HUES6 (cell line): ENCODE results near the gene TPM3.
"Not testable (repeated sequence)": the region's sequence is repeated elsewhere in the genome, so short reads cannot be mapped to it uniquely, and the experiment has no call there.

Experiments
- H3K27ac ChIP-seq: 2 replicates; pipeline ENCODE4 v1.7.0; 2013; ENCODE audit warnings: low read depth, mild to moderate bottlenecking, low read length, inconsistent platforms
- H3K27me3 ChIP-seq: 2 replicates; pipeline ENCODE4 v1.6.1; 2013; ENCODE audit warnings: low read length; ENCODE audit not compliant: control insufficient read depth, insufficient read depth
- H3K36me3 ChIP-seq: 2 replicates; pipeline ENCODE4 v1.6.1; 2013; ENCODE audit warnings: low read length; ENCODE audit not compliant: control insufficient read depth, insufficient read depth
- H3K4me1 ChIP-seq: 2 replicates; pipeline ENCODE4 v1.6.1; 2013; ENCODE audit warnings: low read length; ENCODE audit not compliant: control insufficient read depth, insufficient read depth
- H3K4me3 ChIP-seq: 2 replicates; pipeline ENCODE4 v1.5.1; 2013; ENCODE audit warnings: low read depth, low read length
- H3K9ac ChIP-seq: one replicate; pipeline ENCODE4 v1.6.1; 2013; ENCODE audit warnings: mild to moderate bottlenecking, low read length
- H3K9me3 ChIP-seq: 2 replicates; pipeline ENCODE4 v1.6.1; 2013; ENCODE audit warnings: low read depth, low read length; ENCODE audit not compliant: control insufficient read depth, insufficient read depth

TPM3 gene

DNA sequence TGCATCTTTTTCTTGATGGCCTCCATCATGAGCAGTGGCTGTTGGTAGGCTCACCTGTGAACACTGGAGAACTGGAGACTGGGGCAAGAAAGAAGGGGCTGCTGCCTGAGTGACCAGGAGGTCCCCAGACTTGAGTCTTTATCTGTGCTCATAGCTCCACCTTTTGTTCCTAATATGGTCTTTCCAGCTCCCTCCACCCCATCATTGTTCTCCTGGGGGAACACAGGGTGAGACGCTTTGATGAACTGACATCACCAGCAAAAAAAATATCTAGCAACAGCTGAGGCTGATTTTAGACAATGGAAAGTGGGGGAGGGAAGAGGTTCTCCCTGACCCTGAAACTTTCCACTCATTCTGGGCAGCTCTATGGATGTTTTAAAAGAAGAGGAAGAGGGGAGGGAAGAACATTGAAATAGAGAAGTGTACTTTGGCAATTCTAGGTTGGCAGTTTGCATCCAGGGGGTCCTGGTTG lies at the start of gene TPM3:
Gene TPM3 (minus strand): TSS at position 111 of the 472 bp plus-strand sequence. CDS start 82 bp downstream, at position 29.
- H3K9ac ChIP-seq = no peak within 1 kb of the TSS
- H3K4me3 ChIP-seq = no peak within 1 kb of the TSS
- H3K27ac ChIP-seq = no peak within 1 kb of the TSS

DNA sequence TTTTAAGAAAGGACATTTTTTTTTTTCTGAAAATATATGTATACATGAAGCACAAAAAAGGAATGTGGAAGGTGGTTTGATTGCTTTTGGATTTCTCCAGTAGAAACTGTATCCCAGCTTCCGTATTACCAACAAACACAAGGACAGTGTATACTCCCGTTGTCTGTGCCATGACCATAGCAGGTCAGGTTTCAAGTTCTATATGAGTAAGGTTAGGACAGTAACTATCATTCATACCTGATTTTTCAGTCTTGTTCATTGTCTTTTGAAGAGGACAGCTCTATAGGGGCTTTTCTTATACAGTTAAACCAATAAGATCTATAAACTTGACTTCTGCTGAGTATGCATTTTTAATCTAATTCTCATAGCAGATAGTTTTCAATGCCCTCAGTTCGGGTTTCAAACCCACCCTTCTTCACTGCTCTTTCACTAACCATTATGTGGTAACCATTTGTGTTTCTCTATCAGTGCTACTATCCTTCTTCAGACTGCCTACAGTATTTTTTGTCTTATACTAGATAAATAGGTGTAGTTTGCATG lies 48.5 kb upstream of the TPM3 start:
- H3K27me3 ChIP-seq = no peaks in the 10 kb centered on the region
- H3K9me3 ChIP-seq = no peaks in the 10 kb centered on the region
- no peaks in the 10 kb centered on the region for H3K4me1 ChIP-seq
- H3K4me3 ChIP-seq = no peak overlapping the region
- H3K9ac ChIP-seq = no peak overlapping the region
- H3K27ac ChIP-seq = no peak overlapping the region
- peaks cover 98% of the 10 kb centered on the region for H3K36me3 ChIP-seq

More for the DNA sequence above, at the start of gene TPM3:
- H3K4me1 ChIP-seq = peaks cover 15% of the 10 kb centered on the region
- no peaks in the 10 kb centered on the region for H3K9me3 ChIP-seq
- no peaks in the 10 kb centered on the region for H3K36me3 ChIP-seq
- H3K27me3 ChIP-seq = peaks cover 15% of the 10 kb centered on the region; the same call in 1 of the 2 replicates

DNA sequence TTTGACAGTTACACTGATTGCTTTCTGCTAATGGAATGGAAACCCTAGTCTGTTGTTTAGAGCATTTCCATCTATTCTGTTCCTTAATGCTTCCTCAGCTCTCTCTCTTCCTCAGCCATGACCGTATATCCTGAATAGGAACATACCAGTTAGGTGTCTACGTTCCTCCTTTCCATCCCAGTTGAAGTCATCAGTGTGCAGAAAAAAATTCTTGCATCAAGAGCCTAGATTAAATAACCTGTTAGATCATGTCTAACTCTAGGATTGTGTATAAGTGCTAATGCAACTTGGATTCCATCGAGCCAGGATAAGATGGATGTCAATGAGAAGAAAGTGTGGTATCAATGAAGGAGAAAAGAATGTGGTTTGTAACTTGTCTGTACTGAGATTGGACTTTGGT lies 47.6 kb upstream of the TPM3 start:
- Histone ChIP-seq H3K36me3 (peaks cover 98% of the 10 kb centered on the region), H3K9me3 (no peaks in the 10 kb centered on the region), H3K9ac (no peak overlapping the region), H3K27me3 (no peaks in the 10 kb centered on the region), H3K4me3 (no peak overlapping the region), H3K4me1 (no peaks in the 10 kb centered on the region), H3K27ac (no peak overlapping the region)

DNA sequence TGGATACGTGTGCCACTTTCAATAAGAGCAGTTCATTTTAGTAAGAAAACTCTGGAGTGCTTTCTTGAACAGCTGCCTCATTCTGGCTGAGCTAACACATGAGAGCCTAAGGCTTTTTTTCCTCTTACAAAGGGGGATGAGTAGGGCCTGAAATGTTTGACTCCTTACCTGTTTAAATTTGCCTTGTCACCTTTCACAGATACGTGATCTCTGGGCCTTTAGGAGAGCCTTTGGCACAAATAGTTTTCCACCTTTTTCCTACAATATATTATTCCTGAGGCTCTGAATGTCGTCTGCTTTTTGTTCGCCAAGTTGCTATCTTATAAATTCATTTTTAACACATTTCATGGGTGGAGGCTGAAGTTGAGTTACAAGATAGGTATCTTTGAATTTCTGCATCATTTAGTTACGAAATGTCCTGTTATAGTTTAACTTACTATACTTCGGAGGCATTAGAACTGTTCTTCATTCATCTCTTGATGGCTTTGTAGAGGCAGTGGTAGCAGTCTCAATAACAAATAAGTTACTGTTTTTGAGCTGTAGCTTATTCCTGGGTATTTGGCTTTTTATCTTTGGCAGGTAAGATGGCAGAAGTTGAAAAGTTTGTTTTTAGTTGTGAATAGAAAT lies 46.1 kb upstream of the TPM3 start:
- no peak overlapping the region for H3K4me3 ChIP-seq
- no peak overlapping the region for H3K9ac ChIP-seq
- peaks cover 96% of the 10 kb centered on the region for H3K36me3 ChIP-seq
- no peak overlapping the region for H3K27ac ChIP-seq
- no peaks in the 10 kb centered on the region for H3K4me1 ChIP-seq
- no peaks in the 10 kb centered on the region for H3K27me3 ChIP-seq
- H3K9me3 ChIP-seq = no peaks in the 10 kb centered on the region

DNA sequence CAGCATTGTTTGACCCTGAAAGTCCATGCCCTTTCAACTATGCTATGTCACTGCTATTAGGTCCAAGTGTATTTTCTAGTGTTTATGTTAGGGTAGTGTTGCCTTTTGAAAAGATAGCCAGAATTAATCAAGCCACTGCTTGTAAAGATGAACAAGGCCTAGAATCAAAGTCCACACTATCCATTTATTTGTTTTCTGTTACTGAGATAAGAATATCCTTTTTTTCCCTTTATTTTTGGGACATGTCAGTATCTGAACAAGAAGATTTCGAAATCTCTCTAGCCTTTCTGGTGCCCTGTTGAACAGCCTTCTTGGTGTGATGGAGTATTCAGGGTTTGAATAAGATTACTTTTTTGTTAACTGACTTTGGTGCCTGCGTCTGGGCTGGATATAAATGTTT lies 45.5 kb upstream of the TPM3 start:
- Histone ChIP-seq H3K9me3 (no peaks in the 10 kb centered on the region), H3K9ac (no peak overlapping the region), H3K36me3 (peaks cover 96% of the 10 kb centered on the region), H3K4me1 (no peaks in the 10 kb centered on the region), H3K4me3 (no peak overlapping the region), H3K27ac (no peak overlapping the region), H3K27me3 (no peaks in the 10 kb centered on the region)

DNA sequence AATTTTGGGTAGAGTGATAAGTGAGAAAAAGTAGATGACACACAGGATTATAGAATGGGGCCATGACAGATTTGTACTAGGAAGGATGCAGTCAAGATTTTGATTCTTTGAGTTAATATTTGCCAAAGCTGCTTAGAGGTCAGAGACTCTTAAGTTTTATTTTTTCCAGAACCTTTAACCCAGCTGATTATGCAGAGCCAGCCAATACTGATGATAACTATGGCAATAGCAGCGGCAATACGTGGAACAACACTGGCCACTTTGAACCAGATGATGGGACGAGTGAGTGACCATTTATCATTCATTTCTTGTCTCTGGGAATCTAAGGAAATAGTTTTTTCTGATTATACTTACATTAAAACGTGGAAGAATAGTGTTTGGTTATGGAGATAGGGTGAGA lies 45.0 kb upstream of the TPM3 start:
- Histone ChIP-seq H3K36me3 (peaks cover 96% of the 10 kb centered on the region), H3K4me3 (no peak overlapping the region), H3K4me1 (no peaks in the 10 kb centered on the region), H3K9ac (no peak overlapping the region), H3K27me3 (no peaks in the 10 kb centered on the region), H3K9me3 (no peaks in the 10 kb centered on the region), H3K27ac (no peak overlapping the region)

DNA sequence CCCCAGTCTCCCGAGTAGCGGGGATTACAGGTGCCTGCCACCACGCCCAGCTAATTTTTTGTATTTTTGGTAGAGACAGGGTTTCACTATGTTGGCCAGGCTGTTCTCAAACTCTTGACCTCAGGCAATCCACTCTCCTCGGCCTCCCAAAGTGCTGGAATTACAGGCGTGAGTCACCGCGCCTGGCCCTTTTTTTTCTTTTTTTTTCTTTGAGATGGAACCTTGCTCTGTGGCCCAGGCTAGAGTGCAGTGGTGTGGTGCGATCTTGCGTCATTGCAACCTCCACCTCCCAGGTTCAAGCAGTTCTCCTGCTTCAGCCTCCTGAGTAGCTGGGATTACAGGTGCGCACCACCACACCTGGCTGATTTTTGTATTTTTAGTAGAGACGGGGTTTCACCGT lies 41.2 kb upstream of the TPM3 start:
- not testable (repeated sequence) for H3K4me3 ChIP-seq, H3K9me3 ChIP-seq, H3K27me3 ChIP-seq, H3K4me1 ChIP-seq, H3K9ac ChIP-seq, H3K27ac ChIP-seq
- peaks cover 98% of the 10 kb centered on the region for H3K36me3 ChIP-seq

DNA sequence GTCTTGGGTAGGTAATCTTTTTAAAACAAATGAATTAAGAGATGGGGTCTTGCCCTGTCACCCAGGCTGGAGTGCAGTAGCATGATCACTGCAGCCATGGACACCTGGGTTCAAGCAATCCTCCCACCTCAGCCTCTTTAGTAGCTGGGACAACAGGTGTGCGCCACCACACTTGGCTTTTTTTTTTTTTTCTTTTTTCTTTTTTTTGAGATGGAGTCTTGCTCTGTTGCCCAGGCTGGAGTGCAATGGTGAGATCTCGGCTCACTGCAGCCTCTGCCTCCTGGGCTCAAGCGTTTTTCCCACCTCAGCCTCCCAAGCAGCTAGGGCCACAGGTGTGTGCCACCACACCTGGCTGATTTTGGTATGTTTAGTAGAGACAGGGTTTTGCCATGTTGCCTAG lies 39.2 kb upstream of the TPM3 start:
- not testable (repeated sequence) for H3K27ac ChIP-seq

DNA sequence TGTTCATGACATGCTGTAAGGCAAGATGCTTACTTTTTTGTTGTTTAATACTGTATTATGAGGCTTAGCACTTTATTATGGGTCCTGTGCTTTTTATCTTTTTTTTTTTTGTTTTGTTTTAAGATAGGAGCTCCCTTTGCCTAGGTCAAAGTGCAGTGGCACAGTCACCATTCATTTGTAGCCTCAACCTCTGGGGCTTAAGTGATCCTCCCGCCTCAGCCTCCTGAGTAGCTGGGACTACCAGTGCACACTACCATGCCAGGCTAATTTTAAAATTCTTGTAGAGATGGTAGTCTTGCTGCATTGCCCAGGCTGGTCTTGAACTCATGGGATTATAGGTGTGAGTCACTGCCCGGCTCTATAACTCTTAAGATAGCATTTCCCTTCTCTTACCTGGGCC lies 33.5 kb upstream of the TPM3 start:
- Histone ChIP-seq H3K4me1 (peaks cover 7% of the 10 kb centered on the region; the same call in 1 of the 2 replicates), H3K9ac (no peak overlapping the region), H3K9me3 (no peaks in the 10 kb centered on the region), H3K27me3 (no peaks in the 10 kb centered on the region), H3K36me3 (peaks cover 64% of the 10 kb centered on the region), H3K4me3 (no peak overlapping the region), H3K27ac (no peak overlapping the region)

More for the DNA sequence above, 39.2 kb upstream of the TPM3 start:
- not testable (repeated sequence) for H3K4me3 ChIP-seq, H3K27me3 ChIP-seq, H3K9ac ChIP-seq, H3K9me3 ChIP-seq, H3K4me1 ChIP-seq
- peaks cover 98% of the 10 kb centered on the region for H3K36me3 ChIP-seq

DNA sequence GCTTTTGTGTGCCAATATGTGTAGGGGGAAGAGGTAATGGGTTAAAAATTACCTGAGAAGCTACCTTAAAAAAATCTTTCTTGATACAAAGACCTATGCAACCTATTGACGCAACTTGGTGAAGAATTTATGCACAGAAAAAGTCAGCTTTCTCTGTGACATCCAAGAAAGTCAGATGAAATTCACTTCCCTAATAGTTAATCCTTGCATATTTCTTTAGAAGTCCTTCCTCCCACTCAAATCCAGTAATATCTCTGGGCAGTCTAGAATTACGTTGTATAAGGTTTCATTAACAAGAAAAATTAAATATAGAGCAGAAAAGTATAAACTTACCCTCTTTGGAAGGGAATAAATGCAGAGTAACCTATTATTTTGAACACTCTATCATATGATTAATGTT lies 31.7 kb upstream of the TPM3 start:
- peaks cover 17% of the 10 kb centered on the region for H3K4me1 ChIP-seq
- H3K36me3 ChIP-seq = peaks cover 54% of the 10 kb centered on the region
- no peaks in the 10 kb centered on the region for H3K9me3 ChIP-seq
- H3K9ac ChIP-seq = no peak overlapping the region
- 0 out of 2 replicates have a peak overlapping the region, but pooled peaks have one; percentile 99 for H3K4me3 ChIP-seq
- no peaks in the 10 kb centered on the region for H3K27me3 ChIP-seq
- H3K27ac ChIP-seq = peak overlapping the region; percentile 21; the same call in 1 of the 2 replicates

DNA sequence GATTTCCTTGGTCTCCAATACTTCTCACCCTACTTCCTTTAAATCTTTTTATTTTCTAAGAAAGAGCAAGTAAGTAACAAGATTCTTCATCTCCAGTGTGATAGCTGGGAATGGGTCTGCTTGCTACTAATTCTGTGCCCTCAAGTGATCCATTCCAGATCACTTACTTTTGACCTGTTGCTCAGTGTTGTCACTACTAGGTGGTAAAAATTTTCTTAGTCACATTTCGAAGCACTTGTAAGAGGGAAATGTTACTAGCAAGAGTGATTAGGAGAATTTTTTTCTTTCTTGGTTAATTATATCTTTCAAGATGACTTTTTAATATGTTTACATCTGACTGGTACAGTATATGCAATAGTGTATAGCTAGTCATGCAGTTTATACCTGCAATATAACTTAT lies 31.0 kb upstream of the TPM3 start:
- Histone ChIP-seq H3K9me3 (no peaks in the 10 kb centered on the region), H3K9ac (no peak overlapping the region), H3K27me3 (no peaks in the 10 kb centered on the region), H3K4me1 (peaks cover 22% of the 10 kb centered on the region), H3K27ac (no peak overlapping the region), H3K36me3 (peaks cover 54% of the 10 kb centered on the region), H3K4me3 (peak overlapping the region; percentile 99)
